ENCODE data around the gene OR2B2.

The OR2B2 gene

GRCh38 chr6:27886073-27886472, 26.1 kb downstream of the OR2B2 start:
- Mint-ChIP-seq H3K4me3 (no peak overlapping the region), H3K4me1 (ENCODE audit: low read depth) (peaks cover 8% of the 10 kb centered on the region), H3K36me3 (no peaks in the 10 kb centered on the region), H3K27me3 (no peaks in the 10 kb centered on the region), H3K9me3 (ENCODE audit: low read depth) (no peaks in the 10 kb centered on the region), H3K27ac (no peak overlapping the region)

DNA sequence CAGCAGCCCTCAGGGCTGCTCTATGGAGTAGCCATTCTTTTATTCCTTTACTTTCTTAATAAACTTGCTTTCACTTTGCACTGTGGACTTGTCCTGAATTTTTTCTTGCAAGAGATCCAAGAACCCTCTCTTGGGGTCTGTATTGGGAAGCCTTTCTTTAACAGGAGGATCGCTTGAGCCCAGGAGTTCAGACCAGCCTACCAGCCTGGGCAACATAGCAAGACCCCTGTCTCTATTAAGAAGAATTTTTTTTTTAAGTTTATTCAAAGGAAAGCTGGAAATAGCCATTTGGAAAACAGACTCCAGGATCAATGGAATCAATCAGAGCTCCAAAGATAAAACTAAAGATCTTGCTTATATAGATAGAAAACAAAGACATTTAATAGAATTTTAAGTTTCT, 29.1 kb downstream of the OR2B2 start:
- Mint-ChIP-seq H3K36me3 (no peaks in the 10 kb centered on the region), H3K4me1 (ENCODE audit: low read depth) (no peaks in the 10 kb centered on the region), H3K27ac (no peak overlapping the region), H3K4me3 (no peak overlapping the region), H3K27me3 (no peaks in the 10 kb centered on the region), H3K9me3 (ENCODE audit: low read depth) (no peaks in the 10 kb centered on the region)

- H3K36me3 Mint-ChIP-seq = no peaks in the 10 kb centered on the region
Measured at GRCh38 chr6:27882624-27883023, 29.6 kb downstream of the OR2B2 start.

DNA sequence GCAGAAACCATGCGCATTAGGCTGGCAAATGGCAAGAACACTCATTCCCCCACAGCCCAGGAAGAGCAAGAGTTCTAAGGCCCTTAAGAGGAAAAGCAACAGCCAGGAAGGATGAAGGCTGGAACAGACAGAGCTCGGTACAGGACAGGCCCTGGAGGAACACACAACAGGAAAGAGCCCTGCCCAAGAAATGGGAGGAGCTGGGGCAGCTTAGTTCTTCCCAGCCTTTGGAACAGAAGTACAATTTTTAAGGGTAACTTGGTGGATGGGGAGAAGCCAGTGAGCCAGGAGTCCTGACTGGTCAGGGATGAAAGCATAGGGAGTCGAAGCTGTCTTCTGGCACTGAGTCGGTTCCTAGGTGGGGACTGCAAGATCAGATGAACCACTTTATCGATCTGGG, 32.4 kb downstream of the OR2B2 start:
- H3K9me3 Mint-ChIP-seq (ENCODE audit: low read depth) = no peaks in the 10 kb centered on the region
- H3K36me3 Mint-ChIP-seq = no peaks in the 10 kb centered on the region
- no peaks in the 10 kb centered on the region for H3K4me1 Mint-ChIP-seq (ENCODE audit: low read depth)
- H3K4me3 Mint-ChIP-seq = no peak overlapping the region
- H3K27me3 Mint-ChIP-seq = no peaks in the 10 kb centered on the region
- no peak overlapping the region for H3K27ac Mint-ChIP-seq

More at GRCh38 chr6:27882624-27883023, 29.6 kb downstream of the OR2B2 start:
- Mint-ChIP-seq H3K4me1 (ENCODE audit: low read depth) (no peaks in the 10 kb centered on the region), H3K27ac (no peak overlapping the region), H3K4me3 (no peak overlapping the region), H3K9me3 (ENCODE audit: low read depth) (no peaks in the 10 kb centered on the region), H3K27me3 (no peaks in the 10 kb centered on the region)

DNA sequence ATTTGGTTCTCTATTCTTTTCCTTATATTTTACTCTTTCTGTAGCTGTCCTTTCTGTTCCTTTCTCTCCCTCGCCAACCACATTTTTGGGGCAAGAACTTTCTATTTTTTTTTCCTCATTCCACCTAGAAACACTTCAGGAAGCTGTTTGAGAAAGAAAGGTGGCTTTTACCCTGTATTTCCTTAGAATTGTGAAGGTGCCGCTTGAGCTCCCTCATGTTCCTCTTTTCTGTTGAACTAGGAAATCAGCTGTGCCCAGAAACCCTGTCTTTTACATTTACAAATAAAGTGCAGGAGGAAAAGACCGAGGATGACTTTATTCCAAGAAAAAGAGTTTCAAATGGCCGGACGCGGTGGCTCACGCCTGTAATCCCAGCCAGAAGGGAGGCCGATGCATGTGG, 38.2 kb downstream of the OR2B2 start:
- Mint-ChIP-seq H3K36me3 (peaks cover 3% of the 10 kb centered on the region), H3K4me1 (ENCODE audit: low read depth) (peaks cover 27% of the 10 kb centered on the region), H3K27ac (peak overlapping the region; percentile 93), H3K27me3 (no peaks in the 10 kb centered on the region), H3K4me3 (peak overlapping the region; percentile 91), H3K9me3 (ENCODE audit: low read depth) (no peaks in the 10 kb centered on the region)

DNA sequence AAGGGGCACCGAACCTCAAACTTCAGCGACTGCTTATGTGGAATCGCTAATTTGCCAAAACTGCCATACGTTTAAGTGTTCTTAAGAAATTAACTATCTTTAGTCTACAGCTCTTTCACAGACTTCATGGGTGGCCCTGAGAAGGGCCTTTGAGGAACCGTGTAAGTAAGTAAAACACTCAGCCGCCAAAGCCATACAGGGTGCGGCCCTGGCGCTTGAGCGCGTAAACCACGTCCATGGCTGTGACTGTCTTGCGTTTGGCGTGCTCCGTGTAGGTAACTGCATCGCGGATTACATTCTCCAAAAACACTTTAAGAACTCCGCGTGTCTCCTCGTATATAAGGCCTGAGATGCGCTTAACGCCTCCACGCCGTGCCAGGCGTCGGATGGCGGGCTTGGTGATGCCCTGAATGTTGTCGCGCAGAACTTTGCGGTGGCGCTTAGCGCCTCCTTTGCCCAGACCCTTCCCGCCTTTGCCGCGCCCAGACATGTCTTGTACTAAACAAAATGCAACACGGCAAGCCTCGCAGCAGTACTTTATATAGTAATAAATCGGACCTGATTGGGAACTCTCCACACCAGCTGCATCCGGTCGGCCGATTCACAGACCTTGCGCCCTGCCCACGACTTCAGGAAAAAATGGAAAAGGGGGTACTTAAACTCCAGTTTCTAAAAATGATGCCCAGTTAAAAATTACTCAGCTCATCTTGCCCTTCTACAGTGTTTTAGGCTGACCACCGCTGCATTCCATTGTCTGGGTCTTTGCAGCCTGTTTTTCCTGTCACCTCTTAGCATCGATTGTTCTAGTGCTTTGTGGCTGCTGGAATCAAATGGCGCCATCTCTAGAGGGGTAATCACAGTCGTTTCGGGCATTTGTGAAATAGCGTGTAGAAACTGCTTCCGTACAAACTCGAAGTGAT, 38.9 kb downstream of the OR2B2 start:
- Mint-ChIP-seq H3K27ac (peak overlapping the region; percentile 93), H3K27me3 (no peaks in the 10 kb centered on the region), H3K36me3 (peaks cover 3% of the 10 kb centered on the region), H3K4me3 (peak overlapping the region; percentile 91), H3K4me1 (ENCODE audit: low read depth) (peaks cover 27% of the 10 kb centered on the region), H3K9me3 (ENCODE audit: low read depth) (no peaks in the 10 kb centered on the region)

- peaks cover 3% of the 10 kb centered on the region for H3K36me3 Mint-ChIP-seq
- H3K4me1 Mint-ChIP-seq (ENCODE audit: low read depth) = peaks cover 32% of the 10 kb centered on the region
- no peaks in the 10 kb centered on the region for H3K9me3 Mint-ChIP-seq (ENCODE audit: low read depth)
- H3K27ac Mint-ChIP-seq = peak overlapping the region; percentile 93
- H3K4me3 Mint-ChIP-seq = peak overlapping the region; percentile 91
- H3K27me3 Mint-ChIP-seq = no peaks in the 10 kb centered on the region
Measured at GRCh38 chr6:27872642-27873020, 39.6 kb downstream of the OR2B2 start.

GRCh38 chr6:27871924-27872638, 40.1 kb downstream of the OR2B2 start:
- peak overlapping the region; percentile 93 for H3K27ac Mint-ChIP-seq
- no peaks in the 10 kb centered on the region for H3K27me3 Mint-ChIP-seq
- no peaks in the 10 kb centered on the region for H3K9me3 Mint-ChIP-seq (ENCODE audit: low read depth)
- peaks cover 36% of the 10 kb centered on the region for H3K4me1 Mint-ChIP-seq (ENCODE audit: low read depth)
- peak overlapping the region; percentile 91 for H3K4me3 Mint-ChIP-seq
- H3K36me3 Mint-ChIP-seq = peaks cover 3% of the 10 kb centered on the region

GRCh38 chr6:27870291-27870870, 41.8 kb downstream of the OR2B2 start:
- H3K4me3 Mint-ChIP-seq = peak overlapping the region; percentile 24
- peaks cover 3% of the 10 kb centered on the region for H3K36me3 Mint-ChIP-seq
- H3K27me3 Mint-ChIP-seq = no peaks in the 10 kb centered on the region
- H3K4me1 Mint-ChIP-seq (ENCODE audit: low read depth) = peaks cover 52% of the 10 kb centered on the region
- H3K27ac Mint-ChIP-seq = peak overlapping the region; percentile 3
- no peaks in the 10 kb centered on the region for H3K9me3 Mint-ChIP-seq (ENCODE audit: low read depth)

DNA sequence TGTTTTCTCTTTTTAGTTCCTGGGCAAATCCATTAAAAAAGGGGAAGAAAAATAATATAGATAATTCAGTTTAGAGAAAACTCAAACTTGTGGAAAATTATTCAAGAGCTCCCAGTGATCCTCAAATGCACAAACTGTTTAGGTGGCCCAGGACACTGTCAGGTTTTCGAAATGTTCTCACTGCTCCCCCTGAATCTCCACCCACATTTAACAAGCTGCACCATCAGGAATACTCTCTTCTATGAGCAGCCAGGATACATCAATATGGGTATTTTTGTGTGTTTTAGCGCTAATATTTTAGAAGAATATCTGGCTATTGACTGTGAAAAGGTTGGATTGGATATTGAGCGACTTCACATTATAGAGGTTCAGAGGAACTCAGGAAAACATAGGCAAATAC, 43.9 kb downstream of the OR2B2 start:
- Mint-ChIP-seq H3K4me3 (no peak overlapping the region), H3K36me3 (no peaks in the 10 kb centered on the region), H3K4me1 (ENCODE audit: low read depth) (peaks cover 54% of the 10 kb centered on the region), H3K27me3 (no peaks in the 10 kb centered on the region), H3K27ac (peak overlapping the region; percentile 24), H3K9me3 (ENCODE audit: low read depth) (no peaks in the 10 kb centered on the region)

GRCh38 chr6:27867945-27868300, 44.3 kb downstream of the OR2B2 start:
- Mint-ChIP-seq H3K9me3 (ENCODE audit: low read depth) (no peaks in the 10 kb centered on the region), H3K36me3 (no peaks in the 10 kb centered on the region), H3K27me3 (no peaks in the 10 kb centered on the region), H3K4me1 (ENCODE audit: low read depth) (peaks cover 52% of the 10 kb centered on the region), H3K4me3 (peak overlapping the region; percentile 98), H3K27ac (peak overlapping the region; percentile 82)

DNA sequence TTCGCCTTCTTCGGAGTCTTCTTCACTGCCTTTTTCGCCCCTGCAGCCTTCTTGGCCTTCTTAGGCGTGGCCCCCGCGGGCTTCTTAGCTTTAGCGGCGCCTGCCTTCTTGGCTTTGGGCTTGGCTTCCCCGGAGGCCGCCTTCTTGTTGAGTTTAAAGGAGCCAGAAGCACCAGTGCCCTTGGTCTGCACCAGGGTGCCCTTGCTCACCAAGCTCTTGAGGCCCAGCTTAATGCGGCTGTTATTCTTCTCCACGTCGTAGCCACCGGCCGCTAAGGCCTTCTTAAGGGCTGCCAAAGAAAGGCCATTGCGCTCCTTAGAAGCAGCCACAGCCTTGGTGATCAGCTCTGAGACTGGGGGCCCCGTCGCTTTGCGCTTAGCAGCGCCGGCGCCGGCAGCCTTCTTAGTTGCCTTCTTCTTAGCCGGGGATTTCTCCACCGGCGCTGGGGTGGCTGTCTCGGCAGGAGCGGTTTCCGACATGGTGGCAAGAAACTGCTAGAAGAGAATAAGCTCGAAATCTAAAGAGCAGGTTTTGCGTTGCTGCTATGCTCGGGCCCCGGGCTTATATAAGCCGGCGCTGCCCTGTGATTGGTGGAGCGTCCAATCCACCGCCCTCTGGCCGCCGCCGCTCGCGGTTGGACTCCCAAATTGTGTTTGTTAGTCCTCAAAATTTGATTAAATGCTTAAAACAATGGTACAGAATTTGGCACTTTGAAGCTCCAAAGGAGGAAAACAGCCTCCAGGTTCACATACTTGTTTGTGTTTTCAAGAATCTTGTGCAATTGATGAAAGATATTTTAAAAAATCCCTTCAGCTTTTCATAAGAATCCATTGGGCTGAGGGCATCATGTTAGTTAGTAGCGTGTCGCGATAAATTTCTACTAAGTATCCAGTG, 44.9 kb downstream of the OR2B2 start:
- Mint-ChIP-seq H3K4me3 (peak overlapping the region; percentile 98), H3K27me3 (no peaks in the 10 kb centered on the region), H3K36me3 (no peaks in the 10 kb centered on the region), H3K4me1 (ENCODE audit: low read depth) (peaks cover 47% of the 10 kb centered on the region), H3K27ac (peak overlapping the region; percentile 82), H3K9me3 (ENCODE audit: low read depth) (no peaks in the 10 kb centered on the region)

DNA sequence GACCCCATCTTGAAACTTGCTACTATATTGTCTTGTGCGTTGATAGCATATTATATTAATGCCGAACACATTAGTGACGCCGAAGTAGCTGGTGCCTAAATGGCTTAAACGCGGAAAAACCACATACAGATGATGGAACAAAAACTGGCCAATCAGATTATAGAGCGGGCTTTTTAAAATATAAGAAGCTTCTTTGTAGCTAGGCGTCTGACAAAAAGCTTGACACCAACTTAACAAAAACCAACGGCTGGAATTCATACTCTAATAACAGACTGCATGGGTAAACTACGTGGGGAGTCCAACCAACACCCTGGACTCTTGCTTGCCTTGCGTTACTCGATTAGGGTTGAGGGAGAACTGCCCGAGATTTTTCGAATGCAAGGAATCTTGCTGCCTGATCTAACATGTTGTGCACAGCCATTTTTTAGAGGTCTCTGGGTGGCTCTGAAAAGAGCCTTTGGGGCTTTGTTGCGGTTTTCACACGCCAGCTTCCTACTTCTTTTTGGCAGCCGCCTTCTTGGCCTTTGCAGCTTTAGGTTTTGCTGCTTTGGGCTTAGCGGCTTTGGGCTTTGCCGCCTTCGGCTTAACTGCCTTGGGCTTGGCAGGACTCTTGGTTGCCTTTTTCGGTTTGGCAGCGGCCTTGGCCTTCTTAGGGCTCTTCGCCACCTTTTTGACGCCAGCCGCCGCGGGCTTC, 45.7 kb downstream of the OR2B2 start:
- Mint-ChIP-seq H3K9me3 (ENCODE audit: low read depth) (no peaks in the 10 kb centered on the region), H3K4me1 (ENCODE audit: low read depth) (peaks cover 41% of the 10 kb centered on the region), H3K27me3 (no peaks in the 10 kb centered on the region), H3K36me3 (no peaks in the 10 kb centered on the region), H3K27ac (peak overlapping the region; percentile 93), H3K4me3 (peak overlapping the region; percentile 98)

- no peaks in the 10 kb centered on the region for H3K27me3 Mint-ChIP-seq
- no peaks in the 10 kb centered on the region for H3K36me3 Mint-ChIP-seq
- no peaks in the 10 kb centered on the region for H3K9me3 Mint-ChIP-seq (ENCODE audit: low read depth)
- peak overlapping the region; percentile 93 for H3K27ac Mint-ChIP-seq
- peaks cover 38% of the 10 kb centered on the region for H3K4me1 Mint-ChIP-seq (ENCODE audit: low read depth)
- H3K4me3 Mint-ChIP-seq = peak overlapping the region; percentile 98
Measured at GRCh38 chr6:27865850-27866356, 46.3 kb downstream of the OR2B2 start.

Data from activated naive CD8-positive, alpha-beta T cell (primary cell).